Prostate gland (tissue), 2 donors: Measurements from ENCODE around the gene DAPK1.

ENCODE experiments used
- POLR2A ChIP-seq: fragments of 450-650 bp; IDR thresholded peaks from one replicate; pipeline ENCODE4 v1.6.1; 2016; ENCODE audit warnings: antibody characterized with exemption, mild to moderate bottlenecking
- TF ChIP-seq, protein P1 (sequence below), 4 experiments: fragments of 200-600 bp in 2 of 4; fragments of 450-650 bp in 2 of 4; sonication (generic) in 2 of 4; IDR thresholded peaks; 1 replicate in 3 of 4; 2 replicates in 1 of 4; pipeline ENCODE4 v1.5.1; 2016 to 2019; ENCODE audit warnings: antibody characterized with exemption in 4 of 4, mild to moderate bottlenecking in 2 of 4, moderate library complexity in 2 of 4

DNA sequence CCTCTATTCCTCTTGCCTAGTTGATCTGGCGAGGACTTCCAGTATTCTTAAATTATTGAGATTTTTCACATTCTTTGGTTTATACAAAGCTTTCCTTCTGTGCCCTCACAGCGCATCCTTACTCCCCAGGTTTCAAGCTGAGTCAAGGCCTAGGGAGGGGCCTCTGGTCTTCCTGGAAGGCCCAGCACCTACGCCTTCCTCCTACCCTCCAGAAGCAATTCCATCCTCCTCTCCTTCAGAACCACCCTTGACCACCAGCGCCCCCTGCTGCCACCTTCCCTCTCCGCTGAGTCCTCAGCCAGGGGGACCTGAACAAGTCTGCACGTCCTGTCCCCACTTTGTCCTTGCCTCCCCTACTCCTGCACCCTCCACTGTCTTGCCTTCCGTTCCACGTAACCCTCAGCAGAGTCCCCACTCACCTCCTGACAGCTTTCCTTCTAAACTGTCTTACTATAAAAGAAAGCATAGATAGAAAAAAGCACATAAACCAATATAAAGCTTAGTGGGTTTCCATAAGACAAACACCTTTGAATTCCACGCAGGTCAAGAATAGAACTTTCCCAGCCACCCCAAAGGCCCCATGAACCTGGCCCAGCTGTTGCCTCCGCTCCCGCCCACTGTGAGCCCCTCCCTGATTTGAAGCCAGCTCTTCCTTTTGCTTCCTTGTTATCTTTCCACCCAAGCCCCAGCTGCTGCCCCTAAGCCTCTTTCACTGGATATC is 165.3 kb downstream of the DAPK1 start:
- TF ChIP-seq, protein P1, sequence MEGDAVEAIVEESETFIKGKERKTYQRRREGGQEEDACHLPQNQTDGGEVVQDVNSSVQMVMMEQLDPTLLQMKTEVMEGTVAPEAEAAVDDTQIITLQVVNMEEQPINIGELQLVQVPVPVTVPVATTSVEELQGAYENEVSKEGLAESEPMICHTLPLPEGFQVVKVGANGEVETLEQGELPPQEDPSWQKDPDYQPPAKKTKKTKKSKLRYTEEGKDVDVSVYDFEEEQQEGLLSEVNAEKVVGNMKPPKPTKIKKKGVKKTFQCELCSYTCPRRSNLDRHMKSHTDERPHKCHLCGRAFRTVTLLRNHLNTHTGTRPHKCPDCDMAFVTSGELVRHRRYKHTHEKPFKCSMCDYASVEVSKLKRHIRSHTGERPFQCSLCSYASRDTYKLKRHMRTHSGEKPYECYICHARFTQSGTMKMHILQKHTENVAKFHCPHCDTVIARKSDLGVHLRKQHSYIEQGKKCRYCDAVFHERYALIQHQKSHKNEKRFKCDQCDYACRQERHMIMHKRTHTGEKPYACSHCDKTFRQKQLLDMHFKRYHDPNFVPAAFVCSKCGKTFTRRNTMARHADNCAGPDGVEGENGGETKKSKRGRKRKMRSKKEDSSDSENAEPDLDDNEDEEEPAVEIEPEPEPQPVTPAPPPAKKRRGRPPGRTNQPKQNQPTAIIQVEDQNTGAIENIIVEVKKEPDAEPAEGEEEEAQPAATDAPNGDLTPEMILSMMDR (IDR thresholded peaks at IDR 0.05): peak; percentile 71 to 81 (median 80)
- no peak for TF ChIP-seq POLR2A
